HG02798 (cell line): ENCODE results near the gene IL27RA.
A peak's percentile ranks its signal among the peaks of the same experiment; 100 is the strongest.
"Not testable (repeated sequence)": the region's sequence is repeated elsewhere in the genome, so short reads cannot be mapped to it uniquely, and the experiment has no call there.

ENCODE experiments used
- ATAC-seq: cut with Tn5 transposase; IDR thresholded peaks from one replicate; pipeline ENCODE4 v1.9.1; 2021; ENCODE audit warnings: mild to moderate bottlenecking; ENCODE audit not compliant: unreplicated experiment, poor library complexity

Gene IL27RA

GRCh38 chr19:13998426-13998825 is 33.1 kb upstream of the IL27RA start:
- no peak for ATAC-seq

DNA sequence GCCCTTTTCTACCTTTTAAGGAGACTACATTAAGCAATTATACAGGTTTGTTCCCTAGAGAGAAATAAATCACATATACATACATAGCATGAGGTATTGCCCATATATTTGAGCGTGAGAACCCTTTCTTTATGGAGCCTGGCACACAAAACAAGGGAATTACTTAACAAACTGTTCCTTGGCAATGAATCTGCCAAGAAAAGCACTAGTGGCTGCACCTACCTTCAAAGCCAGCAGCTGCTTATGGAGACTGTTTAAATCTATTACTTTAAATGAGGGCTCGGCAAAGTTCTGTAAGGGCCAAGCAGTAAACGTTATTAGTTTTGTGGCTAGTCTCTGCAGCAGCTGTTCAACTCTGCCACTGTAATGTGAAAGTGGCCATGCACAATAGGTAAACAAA is 32.5 kb upstream of the IL27RA start:
- no peak for ATAC-seq

- no peak for ATAC-seq
These were observed 30.7 kb upstream of the IL27RA start for GRCh38 chr19:14000691-14001375.

- no peak for ATAC-seq
These were observed 28.9 kb upstream of the IL27RA start for GRCh38 chr19:14002571-14003250.

DNA sequence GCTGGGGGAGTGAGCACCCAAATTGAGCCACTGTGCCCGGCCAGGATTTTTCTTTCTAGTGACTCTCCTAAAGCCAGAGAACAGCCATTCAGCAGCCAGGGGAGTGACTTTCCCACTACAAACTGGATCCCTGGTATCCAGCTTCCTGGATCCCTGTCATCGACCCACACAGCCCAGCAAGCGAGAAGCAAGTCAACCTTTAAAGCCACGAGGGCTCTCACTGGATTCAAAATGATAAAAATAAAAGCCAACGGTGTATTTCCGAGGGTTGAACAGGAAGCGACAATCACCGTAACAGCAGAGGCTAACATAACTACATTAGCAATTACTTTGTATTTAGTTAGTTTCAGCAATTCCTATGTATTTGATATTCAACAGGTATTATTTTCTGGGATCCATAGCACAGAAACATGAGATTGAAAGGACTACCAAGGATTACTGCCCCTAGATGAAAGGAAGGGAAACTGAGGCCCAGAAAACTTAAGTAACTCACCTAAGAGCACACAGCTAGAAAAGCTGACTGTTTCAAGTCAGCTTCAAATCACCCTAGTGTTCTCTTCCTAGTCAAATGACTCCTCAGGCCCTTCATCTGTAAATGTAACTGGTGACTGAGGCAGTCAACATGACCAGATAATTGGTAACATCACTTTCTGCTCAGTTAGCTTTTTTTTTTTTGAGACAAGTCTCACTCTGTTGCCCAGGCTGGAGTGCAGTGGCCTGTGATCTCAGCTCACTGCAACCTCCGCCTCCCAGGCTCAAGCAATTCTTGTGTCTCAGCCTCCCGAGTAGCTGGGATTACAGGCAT is 28.1 kb upstream of the IL27RA start:
- no peak for ATAC-seq

DNA sequence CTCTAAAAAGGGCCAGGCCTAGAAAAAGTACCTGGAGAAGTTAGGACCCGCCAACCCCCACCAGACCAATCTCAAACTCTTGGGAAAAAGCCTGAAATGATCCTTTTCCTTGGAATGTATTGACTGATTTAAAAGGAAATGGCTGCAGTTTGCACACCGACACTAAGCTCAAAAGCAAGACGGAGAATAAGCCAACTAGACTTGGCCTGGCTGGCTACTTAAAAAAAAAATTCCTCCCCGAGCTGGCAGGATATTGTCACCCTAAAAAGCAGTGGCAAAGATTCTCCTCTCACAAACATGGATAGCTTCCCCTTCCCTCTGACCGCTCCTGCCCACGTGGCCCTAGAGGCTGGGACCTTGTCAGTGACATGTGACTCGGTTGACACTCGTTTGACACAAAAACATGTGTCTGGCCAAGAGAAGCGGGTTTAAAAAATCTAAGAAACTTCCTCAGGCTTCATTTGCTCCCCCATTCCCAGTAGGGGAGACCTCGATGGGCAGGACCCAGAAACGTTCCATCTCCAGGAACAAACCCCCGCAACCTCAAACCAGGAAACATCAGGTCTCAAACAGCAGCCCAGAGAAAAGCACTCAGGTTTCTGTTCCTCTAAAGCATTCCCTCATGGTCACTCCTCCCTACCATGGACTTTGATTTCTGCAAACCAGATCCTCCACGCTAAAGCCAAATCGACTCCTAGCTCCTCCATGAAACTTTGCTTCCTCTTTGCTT is 26.8 kb upstream of the IL27RA start:
- no peak for ATAC-seq

GRCh38 chr19:14005349-14006084 is 26.0 kb upstream of the IL27RA start:
- peak; percentile 42 for ATAC-seq

- peak; percentile 78 for ATAC-seq
These were observed 25.3 kb upstream of the IL27RA start, which contains the start of gene RFX1 for GRCh38 chr19:14006085-14006765. TSS of gene RFX1 (minus strand) at chr19:14006320. CDS start at chr19:13993843, 12,477 bp downstream.

DNA sequence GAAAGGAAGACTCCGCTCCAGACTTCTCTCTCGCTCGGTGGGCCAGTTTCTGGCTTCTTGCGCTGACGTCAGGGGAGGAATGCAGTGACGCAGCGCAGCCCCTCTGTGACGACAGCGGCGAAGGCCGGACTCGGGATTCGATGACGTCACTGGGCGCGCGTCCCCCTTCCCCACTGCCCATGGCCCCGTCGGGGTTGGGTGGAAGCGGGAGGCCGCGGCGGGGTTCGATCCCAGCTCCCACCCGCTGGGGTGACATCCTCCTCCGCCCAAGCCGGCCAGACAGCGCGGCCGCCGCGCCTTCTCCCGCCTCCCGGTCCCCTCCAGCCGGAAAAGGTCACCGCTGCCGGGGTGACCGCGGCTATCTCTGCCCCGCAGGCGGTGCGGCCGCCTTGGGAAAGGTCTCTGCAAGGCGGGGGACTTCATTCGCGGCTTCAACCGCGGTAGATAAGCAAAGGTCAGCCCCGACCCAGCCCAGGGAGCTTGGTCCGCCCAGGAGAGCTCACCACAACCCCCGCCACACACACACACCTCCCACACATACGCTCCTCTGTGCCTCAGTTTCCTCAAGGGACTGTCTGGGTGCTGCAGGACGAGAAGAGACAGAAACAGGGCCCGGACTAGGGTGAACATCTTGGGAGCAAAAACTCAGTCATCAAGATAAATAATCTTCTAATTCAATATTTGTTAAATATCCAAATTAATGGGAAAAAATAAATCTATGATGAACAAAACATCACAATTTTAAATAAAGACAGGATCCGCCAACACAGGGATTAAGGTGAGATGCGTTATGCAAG is 24.6 kb upstream of the IL27RA start:
- peak; percentile 48 for ATAC-seq

- ATAC-seq = no peak
These were observed 19.1 kb upstream of the IL27RA start for GRCh38 chr19:14012378-14012915.

DNA sequence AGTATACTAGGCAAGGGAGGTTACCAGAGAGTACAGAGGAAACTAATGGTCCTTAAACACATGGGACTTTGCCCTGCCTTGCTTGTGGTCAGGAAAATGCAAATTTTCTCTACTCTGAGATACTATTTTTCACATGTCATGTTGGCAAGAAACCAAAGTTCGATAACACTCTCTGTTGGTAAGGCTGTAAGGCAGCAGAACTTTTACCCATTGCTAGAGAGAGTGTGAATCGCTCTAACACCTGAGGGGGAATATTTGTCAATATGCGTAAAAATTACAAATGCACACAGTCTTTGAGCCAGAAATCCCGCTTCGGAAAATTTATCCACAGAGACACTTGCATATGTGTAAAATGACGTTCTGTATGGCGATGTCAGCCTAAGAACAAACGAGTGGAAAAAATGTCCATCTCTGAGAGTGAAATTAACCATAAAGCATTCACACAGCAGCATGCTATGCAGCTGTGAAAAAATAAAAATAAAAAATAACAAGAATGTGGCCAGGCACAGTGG is 16.0 kb upstream of the IL27RA start:
- peak; percentile 90 for ATAC-seq

DNA sequence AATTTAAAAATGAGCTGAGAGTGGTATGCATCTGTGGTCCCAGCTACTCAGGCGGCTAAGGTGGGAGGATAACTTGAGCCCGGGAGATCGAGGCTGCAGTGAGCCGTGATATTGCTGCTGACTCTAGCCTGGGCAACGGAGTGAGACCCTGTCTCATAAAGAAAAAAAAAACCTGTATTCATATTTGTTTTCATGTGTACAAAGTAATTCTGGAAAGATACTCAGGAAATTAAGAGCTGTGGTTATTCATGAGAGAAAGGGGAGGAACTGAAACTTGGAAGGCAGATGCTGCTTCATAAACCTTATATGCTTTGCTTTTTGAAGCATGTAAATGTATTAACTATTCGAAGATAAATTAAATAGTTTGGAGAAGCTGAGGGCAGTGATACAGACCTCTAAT is 12.5 kb upstream of the IL27RA start:
- ATAC-seq = no peak

DNA sequence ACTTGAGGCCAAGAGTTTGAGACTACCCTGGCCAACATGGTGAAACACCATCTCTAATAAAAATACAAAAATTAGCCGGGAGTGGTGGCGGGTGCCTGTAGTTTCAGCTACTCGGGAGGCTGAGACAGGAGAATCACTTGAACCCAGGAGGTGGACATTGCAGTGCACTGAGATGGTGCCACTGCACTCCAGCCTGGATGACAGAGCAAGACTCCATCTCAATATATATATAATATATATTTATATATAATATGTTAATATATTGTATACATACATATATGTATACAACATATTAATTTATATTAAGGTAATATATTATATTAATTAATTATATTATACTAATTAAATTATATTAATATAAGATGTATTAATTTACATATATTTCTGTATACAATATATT is 11.8 kb upstream of the IL27RA start:
- ATAC-seq = not testable (repeated sequence)

DNA sequence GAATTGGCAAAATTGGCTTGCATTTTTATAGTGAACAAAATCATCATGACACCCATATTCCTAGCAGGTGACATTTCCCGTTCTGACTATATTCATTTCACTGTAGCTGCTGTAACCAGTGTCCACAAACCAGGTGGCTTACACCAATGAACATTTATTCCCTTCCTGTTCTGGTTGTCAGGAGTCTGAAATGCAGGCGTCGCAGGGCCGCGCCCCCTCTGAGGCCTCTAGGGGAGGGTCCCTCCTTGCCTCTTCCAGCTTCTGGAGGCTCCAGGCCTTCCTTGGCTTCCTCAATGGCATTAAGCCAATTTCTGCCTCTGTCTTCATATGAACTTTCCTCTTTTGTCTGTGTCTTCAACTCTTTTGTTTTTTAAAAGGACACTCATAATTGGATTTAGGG is 10.1 kb upstream of the IL27RA start:
- ATAC-seq = no peak

- ATAC-seq = no peak
These were observed 9.1 kb upstream of the IL27RA start for GRCh38 chr19:14022469-14022868.

DNA sequence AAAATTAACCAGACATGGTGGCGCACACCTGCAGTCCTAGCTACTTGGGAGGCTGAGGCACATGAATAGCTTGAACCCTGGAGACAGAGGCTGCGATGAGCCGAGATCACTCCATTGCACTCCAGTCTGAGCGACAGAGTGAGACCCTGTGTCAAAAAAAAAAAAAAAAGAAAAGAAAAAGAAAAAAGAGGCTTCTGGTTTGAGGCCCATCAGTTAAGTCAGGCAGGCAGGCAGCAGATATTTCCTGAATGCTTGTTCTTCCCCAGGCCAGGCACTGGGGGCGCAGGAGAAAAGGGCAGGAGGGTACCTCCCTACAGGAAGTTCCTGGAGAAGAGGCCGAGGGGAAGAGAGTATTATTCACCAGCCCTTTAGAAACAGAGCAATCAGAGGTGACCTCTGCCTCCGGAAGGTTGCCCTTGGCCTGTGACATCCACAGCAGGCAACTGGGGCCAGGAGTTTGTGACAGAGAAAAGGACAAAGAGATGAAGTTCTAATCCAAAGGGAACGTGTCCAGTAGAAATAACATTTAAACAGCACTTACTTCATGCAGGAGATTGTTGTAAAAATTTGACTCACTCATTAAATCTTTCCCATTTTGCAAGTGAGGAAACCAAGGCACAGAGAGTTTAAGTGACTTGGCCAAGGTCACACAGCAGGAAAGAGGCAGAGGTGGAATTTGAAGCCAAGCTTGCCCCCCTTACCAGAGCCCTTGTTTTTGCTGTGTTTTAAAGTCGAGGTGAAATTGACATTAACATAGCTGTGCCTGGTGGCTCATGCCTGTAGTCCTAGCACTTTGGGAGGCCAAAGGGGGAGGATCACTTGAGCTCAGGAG is 7.9 kb upstream of the IL27RA start:
- no peak for ATAC-seq

DNA sequence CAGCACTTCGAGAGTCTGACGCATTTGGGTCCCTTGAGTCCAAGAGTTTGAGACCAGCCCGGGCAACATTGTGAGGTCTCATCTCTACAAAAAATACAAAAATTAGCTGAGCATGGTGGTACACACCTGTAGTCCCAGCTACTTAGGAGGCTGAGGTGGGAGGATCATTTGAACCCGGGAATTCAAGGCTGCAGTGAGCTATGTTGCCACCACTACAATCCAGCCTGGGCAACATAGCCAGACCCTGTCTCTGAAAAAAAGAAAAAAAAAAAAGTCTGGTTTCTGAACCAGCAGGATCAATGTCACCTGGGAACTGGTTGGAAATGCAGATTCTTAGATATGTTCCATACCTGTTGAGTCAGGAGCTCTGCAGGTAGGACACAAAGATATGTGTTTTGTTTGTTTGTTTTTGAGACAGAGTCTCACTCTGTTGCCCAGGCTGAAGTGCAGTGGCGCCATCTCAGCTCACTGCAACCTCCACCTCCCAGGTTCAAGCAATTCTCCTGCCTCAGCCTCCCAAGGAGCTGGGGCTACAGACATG is 4.8 kb upstream of the IL27RA start:
- not testable (repeated sequence) for ATAC-seq
